ENCODE measurements around the gene C5orf46. TPM values are rescaled to one million over a fixed set of nuclear protein-coding genes. Genes with fewer than 3 reads are reported as not detected.

The C5orf46 gene
- polyA plus RNA-seq (0.75 to 2.1 TPM (median 1.0 TPM) in 3 replicates), polyA minus RNA-seq (1.2 TPM in 1 of 3 replicates, not detected in the others)
- 7.5 TPM for polyA plus RNA-seq (2011; ENCODE audit: low read depth)
- 0.88 and 2.7 TPM in 2 replicates for polyA plus RNA-seq (2011; cell fraction: cytosol; rRNA removed)
- polyA plus RNA-seq (2011; cell fraction: nucleus; rRNA removed): 1.8 and 2.5 TPM in 2 replicates
- polyA plus RNA-seq (2012; ENCODE audit: low replicate concordance): 1.9 and 23.7 TPM in 2 replicates
- polyA minus RNA-seq (2011; cell fraction: cytosol; rRNA and poly(A)+ RNA removed): not detected
- polyA minus RNA-seq (2011; cell fraction: nucleus; rRNA and poly(A)+ RNA removed): not detected in 2 replicates

GRCh38 chr5:147906326-147907095 lies at the start of gene C5orf46:
C5orf46 (minus strand) TSS chr5:147906538; CDS start chr5:147906501, 37 bp downstream.
- H3K9me3 ChIP-seq (ENCODE audit: control insufficient read depth, low read depth, low read length): no peaks in the 10 kb centered on the region
- H4K20me1 ChIP-seq (ENCODE audit: control insufficient read depth, extremely low read depth, insufficient read depth, low read length): no peaks in the 10 kb centered on the region
- H3K9me1 ChIP-seq (ENCODE audit: control insufficient read depth, extremely low read depth, insufficient read depth, low read length): no peaks in the 10 kb centered on the region
- no peaks in the 10 kb centered on the region for H3K36me3 ChIP-seq (ENCODE audit: control insufficient read depth in 2 of 2, extremely low read depth in 1 of 2, insufficient read depth in 2 of 2, low read length in 2 of 2)
- peak within 1 kb of the TSS; percentile 67 for H2AFZ ChIP-seq (ENCODE audit: control insufficient read depth, low read length)
- H3K9ac ChIP-seq (ENCODE audit: control insufficient read depth, extremely low read depth, insufficient read depth, low read length): no peak within 1 kb of the TSS
- no peaks in the 10 kb centered on the region for H3K27me3 ChIP-seq (ENCODE audit: control insufficient read depth, extremely low read depth, insufficient read depth, low read length)
- H3K27ac ChIP-seq (ENCODE audit: control insufficient read depth, insufficient read depth, low read length): peak within 1 kb of the TSS; percentile 11
- H3K4me1 ChIP-seq (ENCODE audit: control insufficient read depth, extremely low read depth, insufficient read depth, low read length): peaks cover 9% of the 10 kb centered on the region
- TF ChIP-seq CTCF (optimal IDR thresholded peaks at IDR 0.05 in 1 of 3, IDR thresholded peaks at IDR 0.05 in 1 of 3, conservative IDR thresholded peaks at IDR 0.05 in 1 of 3; ENCODE audit: extremely low read depth in 1 of 3, insufficient read depth in 2 of 3, low read length in 3 of 3): no peak
- TF ChIP-seq EZH2 (IDR thresholded peaks at IDR 0.05; ENCODE audit: low read length): no peak
- dilution Hi-C loops (cut with MboI; ENCODE audit: extremely low pct_ligation_motif_present, low sequenced_read_pairs): no loop called here
- H3K4me3 ChIP-seq (ENCODE audit: control insufficient read depth in 2 of 3, extremely low read depth in 1 of 3, insufficient read depth in 2 of 3, low read depth in 1 of 3, low read length in 3 of 3): no peak within 1 kb of the TSS
- H3K4me2 ChIP-seq (ENCODE audit: control insufficient read depth, extremely low read depth, insufficient read depth, low read depth, low read length): peak within 1 kb of the TSS; percentile 7
- peak; percentile 96 for FAIRE-seq
- DNase-seq (ENCODE audit: low read depth, low spot score): no peak
- H3K79me2 ChIP-seq (ENCODE audit: control insufficient read depth, insufficient read depth, low read length): no peaks in the 10 kb centered on the region

GRCh38 chr5:147954971-147955370 lies 48.6 kb upstream of the C5orf46 start:
- DNase-seq (ENCODE audit: low read depth, low spot score) (no peak), FAIRE-seq (no peak)
- Histone ChIP-seq H3K9me1 (ENCODE audit: control insufficient read depth, extremely low read depth, insufficient read depth, low read length) (no peaks in the 10 kb centered on the region), H3K9me3 (ENCODE audit: control insufficient read depth, low read depth, low read length) (no peaks in the 10 kb centered on the region), H3K36me3 (ENCODE audit: control insufficient read depth in 2 of 2, extremely low read depth in 1 of 2, insufficient read depth in 2 of 2, low read length in 2 of 2) (no peaks in the 10 kb centered on the region), H3K4me3 (ENCODE audit: control insufficient read depth in 2 of 3, extremely low read depth in 1 of 3, insufficient read depth in 2 of 3, low read depth in 1 of 3, low read length in 3 of 3) (no peak overlapping the region), H4K20me1 (ENCODE audit: control insufficient read depth, extremely low read depth, insufficient read depth, low read length) (no peaks in the 10 kb centered on the region), H2AFZ (ENCODE audit: control insufficient read depth, low read length) (no peak overlapping the region), H3K27ac (ENCODE audit: control insufficient read depth, insufficient read depth, low read length) (no peak overlapping the region), H3K4me2 (ENCODE audit: control insufficient read depth, extremely low read depth, insufficient read depth, low read depth, low read length) (no peak overlapping the region), H3K4me1 (ENCODE audit: control insufficient read depth, extremely low read depth, insufficient read depth, low read length) (peaks cover 25% of the 10 kb centered on the region), H3K9ac (ENCODE audit: control insufficient read depth, extremely low read depth, insufficient read depth, low read length) (no peak overlapping the region), H3K27me3 (ENCODE audit: control insufficient read depth, extremely low read depth, insufficient read depth, low read length) (no peaks in the 10 kb centered on the region), H3K79me2 (ENCODE audit: control insufficient read depth, insufficient read depth, low read length) (no peaks in the 10 kb centered on the region)
- TF ChIP-seq EZH2 (IDR thresholded peaks at IDR 0.05; ENCODE audit: low read length) (no peak), CTCF (optimal IDR thresholded peaks at IDR 0.05 in 1 of 3, IDR thresholded peaks at IDR 0.05 in 1 of 3, conservative IDR thresholded peaks at IDR 0.05 in 1 of 3; ENCODE audit: extremely low read depth in 1 of 3, insufficient read depth in 2 of 3, low read length in 3 of 3) (no peak)
- dilution Hi-C loops (cut with MboI; ENCODE audit: extremely low pct_ligation_motif_present, low sequenced_read_pairs): no loop called here

Data from keratinocyte (primary cell).